HG03095 (cell line): Measurements from ENCODE around the gene RPRD1B.

Experiments
- ATAC-seq: cut with Tn5 transposase; IDR thresholded peaks from one replicate; pipeline ENCODE4 v1.9.1; 2021; ENCODE audit warnings: moderate library complexity; ENCODE audit not compliant: unreplicated experiment

The RPRD1B gene

GRCh38 chr20:38116409-38117165 is 83.0 kb downstream of the RPRD1B start:
- ATAC-seq: no peak

GRCh38 chr20:38117205-38117604 is 83.7 kb downstream of the RPRD1B start:
- no peak for ATAC-seq

GRCh38 chr20:38117635-38118034 is 84.1 kb downstream of the RPRD1B start:
- ATAC-seq: no peak

- ATAC-seq: no peak
These were observed 85.9 kb downstream of the RPRD1B start for GRCh38 chr20:38119446-38119845.

- ATAC-seq: no peak
These were observed 87.1 kb downstream of the RPRD1B start for GRCh38 chr20:38120625-38120988.

- ATAC-seq: no peak
These were observed 88.2 kb downstream of the RPRD1B start for GRCh38 chr20:38121741-38122140.

GRCh38 chr20:38123021-38123587 is 89.6 kb downstream of the RPRD1B start:
- no peak for ATAC-seq

- no peak for ATAC-seq
These were observed 91.9 kb downstream of the RPRD1B start for GRCh38 chr20:38125157-38126056.

- no peak for ATAC-seq
These were observed 92.8 kb downstream of the RPRD1B start for GRCh38 chr20:38126146-38126921.

- ATAC-seq: no peak
These were observed 93.5 kb downstream of the RPRD1B start for GRCh38 chr20:38126932-38127621.

- ATAC-seq: no peak
These were observed 94.5 kb downstream of the RPRD1B start for GRCh38 chr20:38127920-38128528.

GRCh38 chr20:38128691-38129090 is 95.1 kb downstream of the RPRD1B start:
- ATAC-seq: no peak

- ATAC-seq: no peak
These were observed 95.8 kb downstream of the RPRD1B start for GRCh38 chr20:38129248-38129865.

- no peak for ATAC-seq
These were observed 96.5 kb downstream of the RPRD1B start for GRCh38 chr20:38129893-38130609.

- no peak for ATAC-seq
These were observed 97.4 kb downstream of the RPRD1B start for GRCh38 chr20:38130687-38131587.

- no peak for ATAC-seq
These were observed 98.1 kb downstream of the RPRD1B start for GRCh38 chr20:38131588-38132121.

GRCh38 chr20:38132156-38132909 is 98.8 kb downstream of the RPRD1B start:
- no peak for ATAC-seq
